ENCODE results near the gene STK38L.

- no peak for TF ChIP-seq CTCF (conservative IDR thresholded peaks at IDR 0.05 in 1 of 2, IDR thresholded peaks at IDR 0.05 in 1 of 2; ENCODE audit: low read depth in 1 of 2, low read length in 2 of 2)
- TF ChIP-seq EZH2 (IDR thresholded peaks at IDR 0.05; ENCODE audit: low read length, missing control alignments) = no peak
Measured at GRCh38 chr12:27246774-27247173, 2.7 kb downstream of the STK38L start.

Data from fibroblast of lung (primary cell).